Stimulated activated CD8-positive, alpha-beta memory T cell treated with anti-CD3 and anti-CD28 coated beads, Interleukin-7, amount 100 ng/mL, for 24 hours (primary cell): ENCODE measurements around the gene SCAPER.
"Not testable (repeated sequence)": the region's sequence is repeated elsewhere in the genome, so short reads cannot be mapped to it uniquely, and the experiment has no call there.

Experiments
- DNase-seq: peaks from one replicate; pipeline ENCODE4 v3.0.0-alpha.2; 2020; ENCODE audit warnings: low read depth

SCAPER gene

DNA sequence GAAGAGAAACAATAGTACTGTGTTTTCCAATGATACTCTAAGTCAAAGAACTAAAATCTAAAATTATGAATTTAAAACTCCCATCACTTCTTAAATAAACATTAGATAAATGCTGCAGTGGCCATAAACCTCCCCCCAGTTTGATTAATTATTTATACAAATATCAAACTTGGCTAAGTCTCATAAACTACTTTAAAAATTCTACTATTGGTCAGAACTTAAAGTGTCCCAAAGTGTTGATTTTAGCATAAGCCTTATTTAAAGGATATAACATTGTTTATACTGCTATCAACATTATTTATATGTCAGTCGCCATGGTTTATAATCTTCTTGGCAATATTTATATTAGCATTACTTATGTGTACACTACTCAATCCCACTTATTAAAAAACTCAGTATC is 132.4 kb downstream of the SCAPER start:
- no peak for DNase-seq

DNA sequence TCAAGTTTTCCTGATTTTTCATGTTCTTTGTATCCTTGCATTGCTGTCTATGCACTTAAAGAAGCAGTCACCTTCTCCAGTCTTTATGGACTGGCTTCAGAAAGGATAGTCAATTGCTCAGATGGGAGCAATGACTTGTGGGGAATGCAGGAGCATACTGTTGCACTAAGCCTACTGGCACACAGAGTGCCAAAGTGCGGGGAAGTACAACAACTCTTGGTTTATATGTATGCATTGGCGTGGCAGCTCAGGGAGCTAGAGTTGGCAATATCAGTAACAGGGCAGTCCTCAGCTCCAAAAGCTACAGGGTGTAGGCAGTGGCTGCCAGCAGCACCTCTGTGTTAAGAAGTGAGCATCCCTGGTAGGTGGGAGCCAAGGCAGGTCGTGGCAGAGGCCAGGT is 141.1 kb downstream of the SCAPER start:
- no peak for DNase-seq

DNA sequence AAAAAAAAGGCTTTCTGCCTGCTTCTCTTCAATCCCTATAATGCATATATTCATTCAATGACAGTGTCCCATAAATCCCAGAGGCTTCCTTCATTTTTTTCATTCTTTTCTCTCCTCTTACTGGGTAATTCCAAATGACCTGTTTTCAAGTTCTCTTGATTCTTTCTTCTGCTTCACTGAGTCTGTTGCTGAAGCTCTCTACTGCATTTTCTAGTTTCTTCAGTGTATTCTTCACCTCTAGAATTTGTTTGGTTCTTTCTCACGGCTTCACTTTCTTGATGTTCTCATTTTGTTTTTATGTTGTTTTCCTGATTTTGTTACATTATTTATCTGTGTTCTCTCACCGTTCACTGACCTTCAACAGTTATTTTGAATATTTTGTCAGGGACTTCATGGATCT is 141.6 kb downstream of the SCAPER start:
- no peak for DNase-seq

DNA sequence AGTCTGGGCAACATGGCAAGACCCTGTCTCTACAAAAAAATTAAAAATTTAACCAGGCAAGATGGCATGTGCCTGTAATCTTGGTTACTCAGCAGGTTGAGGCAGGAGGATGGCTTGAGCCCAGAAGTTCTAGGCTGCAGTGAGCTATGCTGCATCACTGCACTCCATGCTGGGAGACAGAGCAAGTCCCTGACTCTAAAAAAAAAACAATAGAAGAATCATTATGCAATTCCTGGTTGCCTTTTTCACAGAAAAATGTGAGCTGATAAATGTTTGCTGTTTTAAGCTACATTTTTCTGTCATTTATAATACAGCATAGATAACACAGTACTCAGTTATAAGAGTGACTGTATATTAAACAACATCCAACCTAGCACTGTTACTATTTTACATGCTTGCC is 148.8 kb downstream of the SCAPER start:
- no peak for DNase-seq

DNA sequence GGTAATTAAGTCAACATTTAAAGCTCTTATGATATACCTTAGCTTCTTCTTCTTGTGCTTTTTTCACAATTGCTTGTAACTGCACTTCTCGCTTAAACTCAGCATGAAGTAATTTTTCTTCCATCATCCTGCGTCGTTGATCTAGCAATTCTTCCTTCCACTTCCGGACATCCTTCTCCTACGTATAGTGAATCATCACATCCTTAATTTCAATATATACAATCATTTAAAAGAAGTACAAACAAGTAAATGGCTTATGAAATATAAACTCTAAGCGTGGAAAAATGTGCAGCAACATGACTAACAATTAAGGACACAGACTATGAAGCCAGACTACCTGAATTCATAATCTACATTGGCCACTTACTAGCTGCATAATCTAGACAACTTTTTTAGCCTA is 151.4 kb downstream of the SCAPER start:
- DNase-seq: no peak

DNA sequence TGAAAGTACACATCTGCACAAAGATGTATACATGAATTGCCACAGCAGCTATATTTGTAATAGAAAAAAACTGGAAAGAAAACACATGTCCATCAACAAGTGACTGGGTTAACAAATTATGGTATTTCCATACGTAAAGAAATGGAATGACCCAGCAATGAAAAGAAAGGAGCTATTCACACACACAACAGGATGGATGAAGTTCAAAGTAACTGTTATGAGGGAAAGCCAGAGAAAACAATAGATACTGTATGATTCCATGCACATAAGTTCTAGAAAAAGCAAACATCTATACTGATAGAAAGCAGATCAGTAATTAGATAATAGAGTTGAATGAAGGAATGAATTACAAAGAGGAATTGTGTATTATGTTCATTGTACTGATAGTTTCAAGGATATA is 152.0 kb downstream of the SCAPER start:
- DNase-seq: no peak

DNA sequence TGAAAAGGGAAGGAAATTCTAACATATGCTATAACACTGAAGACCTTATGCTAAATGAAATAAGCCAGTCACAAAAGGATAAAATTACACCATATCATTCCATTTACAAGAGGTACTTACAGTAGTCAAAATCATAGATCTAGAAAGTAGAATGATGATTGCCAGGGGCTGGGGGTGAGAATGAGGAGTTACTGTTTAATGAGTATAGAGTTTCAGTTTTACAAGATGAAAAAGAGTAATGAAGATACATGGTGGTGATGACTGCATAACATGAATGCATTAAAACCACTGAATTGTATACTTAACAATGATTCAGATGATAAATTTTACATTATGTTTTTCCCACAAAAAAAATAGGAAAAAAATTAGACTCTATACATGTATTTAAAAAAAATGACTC is 152.6 kb downstream of the SCAPER start:
- DNase-seq: no peak

DNA sequence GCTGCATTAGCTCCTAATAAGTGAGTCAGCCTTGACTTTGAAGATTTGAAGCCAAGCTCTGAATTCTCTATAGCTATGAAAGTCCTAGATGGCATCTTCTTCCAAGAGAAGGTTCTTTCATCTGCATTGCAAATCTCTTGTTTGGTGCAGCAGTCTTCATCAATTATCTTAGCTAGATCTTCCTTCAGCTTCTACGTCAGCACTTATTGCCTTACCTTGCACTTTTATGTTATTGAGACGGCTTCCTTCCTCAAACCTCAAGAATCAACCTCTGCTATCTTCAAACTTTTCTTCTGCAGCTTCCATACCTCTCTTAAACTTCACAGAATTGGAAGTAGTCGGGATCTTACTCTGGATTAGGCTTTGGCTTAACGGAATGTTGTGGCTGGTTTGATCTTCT is 167.6 kb downstream of the SCAPER start:
- DNase-seq: no peak

DNA sequence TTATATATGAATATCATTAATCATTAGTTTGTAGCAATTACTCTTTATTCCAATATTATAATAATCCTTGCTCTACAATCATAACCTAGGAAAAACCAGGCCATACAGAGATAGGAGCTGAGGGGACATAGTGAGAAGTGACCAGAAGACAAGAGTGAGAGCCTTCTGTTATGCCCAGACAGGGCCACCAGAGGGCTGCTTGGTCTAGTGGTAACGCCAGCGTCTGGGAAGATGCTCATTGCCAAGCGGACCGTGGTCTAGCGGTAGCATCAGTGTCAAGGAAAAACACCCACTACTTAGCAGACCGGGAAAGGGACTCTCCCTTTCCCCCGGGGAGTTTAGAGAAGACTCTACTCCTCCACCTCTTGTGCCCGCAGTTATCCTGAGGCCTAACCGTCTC is 172.8 kb downstream of the SCAPER start:
- not testable (repeated sequence) for DNase-seq

DNA sequence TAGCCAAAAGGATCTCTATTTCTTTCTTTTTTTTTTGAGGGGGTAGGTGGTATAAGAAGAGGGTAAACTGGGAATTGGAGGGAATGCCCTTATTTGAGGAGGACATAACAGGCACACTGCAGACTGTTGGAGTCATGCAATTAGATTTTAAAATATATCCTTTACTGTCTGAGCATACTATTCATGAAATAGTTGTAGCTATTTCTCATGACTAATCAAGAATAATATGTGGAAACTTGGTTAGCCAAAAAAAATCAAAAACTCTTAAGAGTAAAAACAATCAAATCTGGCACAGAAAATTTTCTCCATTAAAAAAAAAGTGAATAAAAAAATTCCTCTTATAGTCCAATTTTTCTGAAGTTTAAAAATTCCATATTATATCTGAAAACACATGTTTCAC is 174.9 kb downstream of the SCAPER start:
- DNase-seq: no peak

DNA sequence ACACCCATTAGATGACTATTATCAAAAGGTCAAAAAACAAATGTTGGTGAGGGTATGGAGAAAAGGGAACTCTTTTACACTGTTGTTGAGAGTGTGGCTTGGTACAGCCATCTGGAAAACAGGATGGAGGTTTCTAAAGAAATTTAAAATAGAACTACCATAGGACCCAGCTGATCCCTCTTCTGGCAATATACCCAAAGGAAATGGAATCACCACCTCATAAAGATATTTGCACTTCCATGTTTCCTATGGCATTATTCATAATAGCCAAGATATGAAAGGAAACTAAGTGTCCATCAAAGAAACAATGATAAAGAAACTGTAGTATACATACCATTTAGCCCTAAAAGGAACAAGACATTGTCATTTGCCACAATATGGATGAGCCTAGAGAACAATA is 186.3 kb downstream of the SCAPER start:
- no peak for DNase-seq

DNA sequence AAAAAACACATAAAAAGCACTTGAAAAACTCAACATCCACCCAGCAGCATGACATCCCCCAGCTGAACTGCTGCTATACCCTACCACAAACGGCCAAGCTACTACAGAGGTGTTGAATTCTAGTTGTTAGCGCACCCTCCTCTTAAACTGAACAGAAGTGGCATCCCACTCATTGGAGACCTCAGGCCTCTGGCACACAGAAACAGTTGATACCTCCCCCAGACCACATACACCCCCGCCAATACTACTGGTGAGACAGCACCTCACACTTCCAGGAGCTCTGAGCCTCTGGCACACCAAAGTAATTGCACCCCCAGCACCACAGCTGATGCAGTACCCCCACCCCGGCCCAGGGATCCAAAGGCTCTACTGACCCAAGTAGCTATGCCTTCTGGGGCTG is 190.2 kb downstream of the SCAPER start:
- no peak for DNase-seq

DNA sequence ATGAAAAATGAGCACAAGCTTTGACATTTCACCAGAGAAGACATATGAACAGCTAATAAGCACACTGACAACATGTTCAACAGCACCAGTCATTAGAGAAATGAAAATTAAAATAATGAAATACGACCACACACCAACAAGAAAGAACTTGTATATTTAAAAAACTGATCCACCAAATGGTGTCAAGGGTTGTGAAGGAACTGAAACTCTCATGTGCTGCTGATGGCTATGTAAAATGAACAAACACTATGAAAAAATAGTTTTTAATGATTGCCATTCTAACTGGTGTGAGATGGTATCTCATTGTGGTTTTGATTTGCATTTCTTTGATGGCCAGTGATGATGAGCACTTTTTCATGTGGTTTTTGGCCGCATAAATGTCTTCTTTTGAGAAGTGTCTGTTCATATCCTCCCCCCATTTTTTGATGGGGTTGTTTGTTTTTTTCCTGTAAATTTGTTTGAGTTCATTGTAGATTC is 193.8 kb downstream of the SCAPER start:
- DNase-seq: no peak

DNA sequence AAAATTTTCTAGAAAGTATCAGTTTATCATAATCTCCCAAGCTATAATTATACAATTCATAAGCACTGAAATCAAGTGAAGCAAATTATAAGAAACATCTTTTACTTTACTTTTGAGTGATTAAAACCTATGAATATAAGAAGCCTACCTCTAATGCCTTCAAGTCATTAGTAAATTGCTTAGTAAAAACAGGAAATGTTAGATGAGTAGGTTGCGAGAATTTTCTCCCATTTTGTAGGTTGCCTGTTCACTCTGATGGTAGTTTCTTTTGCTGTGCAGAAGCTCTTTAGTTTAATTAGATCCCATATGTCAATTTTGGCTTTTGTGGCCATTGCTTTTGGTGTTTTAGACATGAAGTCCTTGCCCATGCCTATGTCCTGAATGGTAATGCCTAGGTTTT is 201.1 kb downstream of the SCAPER start:
- not testable (repeated sequence) for DNase-seq

DNA sequence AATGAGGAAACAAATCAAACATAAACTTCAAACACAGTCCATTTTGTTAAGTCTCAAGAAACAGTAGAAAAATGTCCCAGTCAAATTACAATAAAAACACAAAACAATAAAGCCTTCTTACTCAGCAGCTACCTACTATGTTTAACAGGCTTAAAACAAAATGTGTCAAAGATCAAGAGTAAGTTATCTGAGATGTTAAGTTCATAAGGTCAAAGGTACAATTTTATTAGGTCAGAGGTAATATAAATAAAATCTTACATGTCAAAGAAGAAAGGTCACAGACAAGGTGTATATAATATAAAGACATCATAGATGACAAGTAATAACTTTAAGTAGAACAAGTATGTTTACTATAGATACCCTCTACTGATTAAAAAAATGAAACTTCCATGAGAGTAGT is 208.3 kb downstream of the SCAPER start:
- no peak for DNase-seq

DNA sequence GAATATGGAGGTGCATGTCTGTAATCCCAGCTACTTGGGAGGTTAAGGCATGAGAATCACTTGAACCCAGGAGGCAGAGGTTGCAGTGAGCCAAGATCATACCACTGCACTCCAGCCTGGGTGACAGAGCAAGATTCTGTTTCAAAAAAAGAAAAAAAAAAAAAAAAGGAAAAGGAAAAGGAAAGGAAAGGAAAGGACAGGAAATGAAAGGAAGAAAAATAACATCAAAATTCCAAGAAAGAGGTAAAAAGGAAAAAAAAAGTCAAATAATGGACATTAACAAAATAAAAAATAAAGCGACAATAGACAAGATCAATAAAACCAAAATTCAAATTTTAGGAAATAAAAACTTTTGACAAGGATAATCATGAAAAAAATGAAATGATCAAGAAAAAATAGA is 212.6 kb downstream of the SCAPER start:
- DNase-seq: not testable (repeated sequence)

DNA sequence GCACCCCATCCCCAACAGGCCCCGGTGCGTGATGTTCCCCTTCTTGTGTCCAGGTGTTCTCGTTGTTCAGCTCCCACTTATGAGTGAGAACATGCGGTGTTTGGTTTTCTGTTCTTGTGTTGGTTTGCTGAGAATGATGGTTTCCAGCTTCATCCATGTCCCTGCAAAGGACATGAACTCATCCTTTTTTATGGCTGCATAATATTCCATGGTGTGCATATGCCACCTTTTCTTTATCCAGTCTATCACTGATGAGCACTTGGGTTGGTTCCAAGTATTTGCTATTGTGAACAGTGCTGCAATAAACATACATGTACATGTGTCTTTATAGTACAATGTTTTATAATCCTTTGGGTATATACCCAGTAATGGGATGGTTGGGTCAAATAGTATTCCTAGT is 217.5 kb downstream of the SCAPER start:
- DNase-seq: not testable (repeated sequence)

DNA sequence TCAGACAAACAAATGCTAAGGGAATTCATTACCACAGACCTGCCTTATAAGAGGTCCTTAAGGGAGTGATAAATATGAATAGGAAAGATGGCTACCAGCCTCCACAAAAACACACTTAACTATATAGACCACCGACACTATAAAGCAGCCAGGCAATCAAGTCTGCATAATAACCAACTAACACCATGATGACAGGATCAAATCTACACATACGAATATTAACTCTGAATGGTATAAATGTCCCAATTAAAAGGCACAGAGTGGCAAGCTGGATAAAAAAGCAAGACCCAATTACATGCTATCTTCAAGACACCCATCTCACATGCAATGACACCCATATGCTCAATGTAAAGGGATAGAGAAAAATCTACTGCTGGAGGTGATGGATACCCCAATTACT is 221.1 kb downstream of the SCAPER start:
- no peak for DNase-seq

DNA sequence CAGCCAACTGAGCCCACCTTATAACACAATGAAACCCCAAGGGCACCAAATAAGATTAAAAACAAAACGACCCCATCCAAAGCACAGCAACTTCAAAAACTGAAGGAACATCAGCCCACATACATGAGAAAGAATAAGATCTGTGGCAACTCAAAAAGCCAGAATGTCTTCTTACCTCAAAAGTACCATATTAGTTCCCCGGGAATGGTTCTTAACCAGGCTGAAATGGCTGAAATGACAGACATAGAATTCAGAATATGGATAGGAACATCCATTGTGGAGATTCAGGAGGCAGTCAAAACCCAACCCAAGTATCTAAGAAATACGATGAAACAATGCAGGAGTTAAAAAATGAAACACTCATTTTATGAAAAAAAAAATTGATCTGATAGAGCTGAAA is 222.3 kb downstream of the SCAPER start:
- DNase-seq: no peak

DNA sequence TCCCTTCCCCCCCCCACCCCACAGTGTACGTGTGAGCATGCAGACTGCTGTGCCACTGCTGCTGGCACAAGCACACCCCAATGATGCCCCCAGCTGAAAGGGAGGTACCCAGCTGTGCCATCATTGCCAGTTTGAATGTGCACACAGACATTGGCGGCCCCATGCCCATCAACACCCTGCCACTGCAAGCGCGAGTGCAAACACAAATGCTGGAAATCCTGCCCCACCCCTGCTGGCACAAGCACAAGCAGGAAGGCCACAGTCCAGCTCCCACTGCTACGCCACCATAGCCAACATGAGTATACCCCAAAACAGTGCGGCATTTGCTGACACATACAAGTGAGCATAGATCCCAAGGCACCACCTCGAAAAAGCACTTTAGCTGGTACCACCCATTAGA is 222.9 kb downstream of the SCAPER start:
- no peak for DNase-seq

DNA sequence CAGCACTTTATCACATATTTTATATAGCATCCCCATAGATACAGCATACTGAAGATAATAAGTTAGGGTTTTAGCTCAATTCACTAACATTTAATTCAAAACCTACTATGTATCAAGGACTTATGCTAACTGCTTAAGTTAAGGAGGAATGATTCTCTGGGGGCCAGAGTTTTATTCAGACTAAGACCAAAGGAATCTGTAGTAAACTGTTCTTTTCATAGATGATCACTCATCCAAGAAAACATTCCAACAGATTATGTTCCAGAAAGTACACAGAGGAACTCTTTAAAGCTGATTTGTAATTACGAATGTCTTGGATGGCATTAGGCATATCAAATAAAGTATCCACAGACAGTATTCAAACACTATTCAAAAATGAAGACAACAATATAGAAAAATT is 226.4 kb downstream of the SCAPER start:
- no peak for DNase-seq

DNA sequence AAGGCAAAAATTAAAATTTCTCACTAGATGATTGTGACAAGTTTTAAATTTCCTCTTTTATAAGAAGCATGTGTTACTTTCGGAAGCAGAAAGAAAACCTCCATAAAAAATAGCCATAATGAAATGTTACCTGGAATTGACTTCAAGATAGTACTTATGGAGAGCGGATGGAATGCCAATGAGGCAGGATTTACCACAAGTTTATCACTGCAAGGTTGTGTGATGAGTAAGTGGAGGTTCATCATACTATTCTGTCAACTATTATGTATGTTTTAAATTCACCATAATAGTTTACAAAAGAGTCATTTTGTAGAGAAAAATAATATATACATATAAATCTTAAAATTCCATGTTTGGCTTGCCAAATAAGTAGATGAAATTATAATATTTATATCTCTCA is 230.3 kb downstream of the SCAPER start:
- no peak for DNase-seq

DNA sequence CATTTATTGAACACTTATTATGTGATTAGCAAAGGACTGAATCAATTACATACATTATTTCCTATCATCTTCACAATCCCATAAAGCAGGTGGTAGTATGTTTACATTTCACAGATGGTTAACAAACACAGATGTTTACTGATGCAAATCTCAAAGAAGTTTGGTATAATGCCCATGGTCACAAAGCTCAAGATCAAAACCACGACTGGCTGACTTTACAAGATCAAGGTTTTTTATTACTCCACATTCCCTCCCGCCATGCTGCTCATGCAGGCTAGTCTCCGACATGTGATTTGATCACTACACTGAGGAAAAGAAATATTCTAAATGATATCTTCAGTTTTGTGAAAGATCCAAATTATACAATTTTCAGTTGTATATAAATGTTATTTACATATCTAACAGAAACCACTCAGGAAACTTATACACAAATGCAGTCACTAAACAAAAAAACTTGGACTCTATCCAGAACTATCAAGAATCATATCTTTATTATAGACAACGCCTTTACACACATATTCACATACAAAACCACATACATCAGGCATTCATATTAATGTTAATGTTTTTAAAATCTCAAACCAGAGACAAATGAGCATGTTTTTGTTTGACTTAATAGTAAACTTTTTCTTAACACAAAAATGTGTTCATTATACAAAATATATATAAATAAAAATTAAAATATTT is 235.5 kb downstream of the SCAPER start:
- DNase-seq: no peak

DNA sequence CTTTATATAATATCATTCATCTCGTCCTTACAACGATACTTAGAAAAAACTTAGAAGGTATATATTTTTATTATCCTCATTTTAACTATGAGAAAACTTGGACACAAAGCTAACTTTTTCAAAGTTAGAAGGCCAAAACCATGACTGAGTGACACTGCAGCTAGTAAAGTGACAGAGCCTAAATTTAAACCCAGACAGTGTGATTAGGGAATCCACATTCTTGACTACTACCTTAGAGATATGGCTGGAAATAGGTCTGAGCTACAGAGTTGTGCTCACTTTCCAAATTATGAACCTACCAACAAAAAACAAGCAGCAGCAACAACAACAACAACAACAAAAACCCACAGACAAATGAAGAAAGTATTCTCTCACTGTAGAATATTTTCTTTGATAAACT is 236.2 kb downstream of the SCAPER start:
- no peak for DNase-seq
